ENCODE data around the gene PPP2R3C.
"Not testable (repeated sequence)": the region's sequence is repeated elsewhere in the genome, so short reads cannot be mapped to it uniquely, and the experiment has no call there.

The PPP2R3C gene

GRCh38 chr14:35050652-35051051, 71.1 kb downstream of the PPP2R3C start:
- no peak for DNase-seq

- DNase-seq, result no peak
These were observed 73.7 kb downstream of the PPP2R3C start for GRCh38 chr14:35047976-35048513.

GRCh38 chr14:35046751-35047536, 74.8 kb downstream of the PPP2R3C start:
- no peak for DNase-seq

- DNase-seq, result peak; percentile 98
These were observed 75.6 kb downstream of the PPP2R3C start, which contains the start of gene FAM177A1 for GRCh38 chr14:35046048-35046750. FAM177A1 (plus strand) TSS chr14:35046272; CDS start chr14:35046464, 192 bp downstream.

- DNase-seq, result no peak
These were observed 76.1 kb downstream of the PPP2R3C start for GRCh38 chr14:35045798-35046047.

- no peak for DNase-seq
These were observed 76.6 kb downstream of the PPP2R3C start for GRCh38 chr14:35044939-35045797.

GRCh38 chr14:35043046-35043445, 78.7 kb downstream of the PPP2R3C start:
- no peak for DNase-seq

- no peak for DNase-seq
These were observed 79.2 kb downstream of the PPP2R3C start for GRCh38 chr14:35042632-35043031.

GRCh38 chr14:35038312-35038711, 83.5 kb downstream of the PPP2R3C start:
- not testable (repeated sequence) for DNase-seq

All from activated effector memory CD4-positive, alpha-beta T cell treated with Interleukin-2 at 50 U/mL for 16 hours (primary cell).